Neural cell (in vitro differentiated cells): Measurements from ENCODE around the gene HOXB5. TPM values are rescaled to one million over a fixed set of nuclear protein-coding genes. Genes with fewer than 3 reads are reported as not detected.

ENCODE experiments used
- H2AFZ ChIP-seq: fragments of 200-600, 300-800 bp; sonication (generic), shearing (Covaris generic); 2 replicates; pipeline ENCODE4 v1.6.0; 2014; ENCODE audit warnings: low read depth, mild to moderate bottlenecking, antibody characterized with exemption, low read length, moderate library complexity
- H3F3A ChIP-seq: fragments of 200-600 bp; shearing (Covaris generic); 2 replicates; pipeline ENCODE4 v1.6.1; 2016; ENCODE audit warnings: mild to moderate bottlenecking, moderate library complexity, mixed read lengths, antibody characterized with exemption, low read length; ENCODE audit not compliant: insufficient read depth, poor library complexity, severe bottlenecking
- H3K27ac ChIP-seq: fragments of 200-600, 300-800 bp; sonication (generic), shearing (Covaris generic); 2 replicates; pipeline ENCODE4 v1.5.1; 2014; ENCODE audit warnings: mild to moderate bottlenecking, low read length, moderate library complexity
- H3K27me3 ChIP-seq: fragments of 300-800, 200-600 bp; sonication (generic), shearing (Covaris generic); 2 replicates; pipeline ENCODE4 v1.6.0; 2014; ENCODE audit warnings: mild to moderate bottlenecking, low read depth, low read length, moderate library complexity; ENCODE audit not compliant: insufficient read depth
- H3K36me3 ChIP-seq: fragments of 300-800, 200-600 bp; sonication (generic), shearing (Covaris generic); 2 replicates; pipeline ENCODE4 v1.5.1; 2014; ENCODE audit warnings: mild to moderate bottlenecking, antibody characterized with exemption, low read length, moderate library complexity; ENCODE audit not compliant: insufficient read depth
- H3K4me2 ChIP-seq: fragments of 300-800, 200-600 bp; sonication (generic), shearing (Covaris generic); 2 replicates; pipeline ENCODE4 v1.6.0; 2014; ENCODE audit warnings: mild to moderate bottlenecking, low read length
- H3K4me3 ChIP-seq: fragments of 300-800, 200-600 bp; sonication (generic), shearing (Covaris generic); 2 replicates; pipeline ENCODE4 v1.5.1; 2014; ENCODE audit warnings: mild to moderate bottlenecking, low read length, moderate library complexity
- H3K79me2 ChIP-seq: fragments of 200-600 bp; shearing (Covaris generic); replicated peaks from 2 replicates; pipeline ENCODE4 v1.6.0; 2014; ENCODE audit warnings: mild to moderate bottlenecking, low read length, moderate library complexity; ENCODE audit not compliant: insufficient read depth
- H3K9ac ChIP-seq: fragments of 300-800, 200-600 bp; sonication (generic), shearing (Covaris generic); 2 replicates; pipeline ENCODE4 v1.6.1; 2016; ENCODE audit warnings: mild to moderate bottlenecking, low read length, mixed read lengths
- H3K9me2 ChIP-seq: fragments of 200-600 bp; shearing (Covaris generic); 2 replicates; pipeline ENCODE4 v1.6.1; 2016; ENCODE audit warnings: mild to moderate bottlenecking, low read length, mixed read lengths; ENCODE audit not compliant: insufficient read depth
- H3K9me3 ChIP-seq: fragments of 200-600, 300-800 bp; sonication (generic), shearing (Covaris generic); 2 replicates; pipeline ENCODE4 v1.6.1; 2016; ENCODE audit warnings: mild to moderate bottlenecking, mixed run types, low read length, moderate library complexity, mixed read lengths
- H4K20me1 ChIP-seq: fragments of 200-600 bp; shearing (Covaris generic); 2 replicates; pipeline ENCODE4 v1.6.1; 2016; ENCODE audit warnings: mild to moderate bottlenecking, mixed run types; ENCODE audit not compliant: insufficient read depth
- EP300 ChIP-seq: fragments of 450-650 bp; conservative IDR thresholded peaks from 2 replicates; pipeline ENCODE4 v1.6.1; 2014; ENCODE audit warnings: antibody characterized with exemption, mild to moderate bottlenecking, moderate library complexity; ENCODE audit not compliant: poor library complexity, severe bottlenecking
- EZH2 ChIP-seq: fragments of 200-600, 300-800 bp; shearing (Covaris generic), sonication (generic); IDR thresholded peaks from 2 replicates; pipeline ENCODE4 v1.6.1; 2014; ENCODE audit warnings: antibody characterized with exemption, low read length, borderline replicate concordance, mild to moderate bottlenecking; ENCODE audit not compliant: insufficient read depth, poor library complexity, severe bottlenecking
- MXI1 ChIP-seq: fragments of 450-650 bp; conservative IDR thresholded peaks from 2 replicates; pipeline ENCODE4 v1.6.1; 2014; ENCODE audit warnings: antibody characterized with exemption, mild to moderate bottlenecking; ENCODE audit not compliant: poor library complexity, severe bottlenecking
- POLR2AphosphoS5 ChIP-seq: IDR thresholded peaks from 2 replicates; pipeline ENCODE4 v1.6.1; 2012
- RAD21 ChIP-seq: fragments of 450-650 bp; conservative IDR thresholded peaks from 2 replicates; pipeline ENCODE4 v1.6.1; 2014; ENCODE audit warnings: antibody characterized with exemption, mild to moderate bottlenecking, moderate library complexity
- SMC3 ChIP-seq: fragments of 450-650 bp; conservative IDR thresholded peaks from 2 replicates; pipeline ENCODE4 v1.6.1; 2014; ENCODE audit warnings: antibody characterized with exemption, mild to moderate bottlenecking, moderate library complexity; ENCODE audit not compliant: poor library complexity
- TAF1 ChIP-seq: IDR thresholded peaks from 2 replicates; pipeline ENCODE4 v1.6.1; 2012; ENCODE audit warnings: low read depth
- polyA plus RNA-seq: library from polyadenylated mRNA; depleted of rRNA; stranded (reverse); fragments of >200 nt; gene quantifications from 2 replicates; pipeline ENCODE4 v1.2.3, GENCODE V29; 2014
- TF ChIP-seq, protein P1 (sequence below): IDR thresholded peaks from 2 replicates; pipeline ENCODE4 v1.6.1; 2012; ENCODE audit warnings: borderline replicate concordance
- TF ChIP-seq, protein P2 (sequence below): fragments of 450-650 bp; IDR thresholded peaks from 2 replicates; pipeline ENCODE4 v1.5.1; 2014; ENCODE audit warnings: antibody characterized with exemption, mild to moderate bottlenecking, moderate library complexity; ENCODE audit not compliant: poor library complexity, severe bottlenecking

Gene HOXB5
- polyA plus RNA-seq, 1 donor from 2014 or later = not detected

DNA sequence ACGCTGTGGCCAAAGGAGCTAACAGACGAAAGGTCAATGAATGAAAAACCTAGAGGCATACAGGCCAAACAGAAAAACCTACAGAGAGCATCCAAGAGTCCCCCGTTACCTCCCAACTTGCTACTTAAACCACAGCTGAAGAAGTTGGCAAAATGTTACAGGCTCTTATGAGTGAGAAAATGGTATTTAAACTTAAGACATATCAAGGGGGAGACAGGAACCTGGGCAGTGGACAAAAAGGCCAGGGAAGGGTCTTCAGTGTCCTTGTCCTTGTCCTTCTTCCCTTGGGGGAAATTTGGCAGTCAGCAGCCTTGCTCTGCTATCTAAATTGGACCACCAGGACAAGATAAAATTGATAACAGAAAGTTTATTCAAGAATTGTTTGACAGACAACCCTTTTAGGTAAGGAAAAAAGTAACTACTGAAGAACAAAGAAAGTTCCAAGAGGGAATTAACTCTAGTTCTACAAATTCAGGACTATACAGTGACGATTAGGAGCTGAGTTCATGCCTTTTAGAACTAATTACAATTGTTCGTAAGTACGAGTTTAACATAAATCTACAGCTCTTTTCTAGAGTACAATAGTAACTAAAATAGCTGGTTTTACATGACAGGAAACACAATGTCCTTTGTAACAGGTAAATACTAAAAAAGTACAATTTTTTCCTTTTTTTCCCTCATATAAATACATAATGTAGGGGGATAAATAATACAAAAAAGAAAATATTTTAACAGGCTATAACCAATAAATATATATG, 44.9 kb downstream of the HOXB5 start:
- H3K27me3 ChIP-seq = peaks cover 100% of the 10 kb centered on the region
- TF ChIP-seq EZH2 (no peak), POLR2AphosphoS5 (no peak), SMC3 (no peak), TAF1 (no peak), RAD21 (no peak), EP300 (no peak), MXI1 (no peak)
- TF ChIP-seq, protein P1, sequence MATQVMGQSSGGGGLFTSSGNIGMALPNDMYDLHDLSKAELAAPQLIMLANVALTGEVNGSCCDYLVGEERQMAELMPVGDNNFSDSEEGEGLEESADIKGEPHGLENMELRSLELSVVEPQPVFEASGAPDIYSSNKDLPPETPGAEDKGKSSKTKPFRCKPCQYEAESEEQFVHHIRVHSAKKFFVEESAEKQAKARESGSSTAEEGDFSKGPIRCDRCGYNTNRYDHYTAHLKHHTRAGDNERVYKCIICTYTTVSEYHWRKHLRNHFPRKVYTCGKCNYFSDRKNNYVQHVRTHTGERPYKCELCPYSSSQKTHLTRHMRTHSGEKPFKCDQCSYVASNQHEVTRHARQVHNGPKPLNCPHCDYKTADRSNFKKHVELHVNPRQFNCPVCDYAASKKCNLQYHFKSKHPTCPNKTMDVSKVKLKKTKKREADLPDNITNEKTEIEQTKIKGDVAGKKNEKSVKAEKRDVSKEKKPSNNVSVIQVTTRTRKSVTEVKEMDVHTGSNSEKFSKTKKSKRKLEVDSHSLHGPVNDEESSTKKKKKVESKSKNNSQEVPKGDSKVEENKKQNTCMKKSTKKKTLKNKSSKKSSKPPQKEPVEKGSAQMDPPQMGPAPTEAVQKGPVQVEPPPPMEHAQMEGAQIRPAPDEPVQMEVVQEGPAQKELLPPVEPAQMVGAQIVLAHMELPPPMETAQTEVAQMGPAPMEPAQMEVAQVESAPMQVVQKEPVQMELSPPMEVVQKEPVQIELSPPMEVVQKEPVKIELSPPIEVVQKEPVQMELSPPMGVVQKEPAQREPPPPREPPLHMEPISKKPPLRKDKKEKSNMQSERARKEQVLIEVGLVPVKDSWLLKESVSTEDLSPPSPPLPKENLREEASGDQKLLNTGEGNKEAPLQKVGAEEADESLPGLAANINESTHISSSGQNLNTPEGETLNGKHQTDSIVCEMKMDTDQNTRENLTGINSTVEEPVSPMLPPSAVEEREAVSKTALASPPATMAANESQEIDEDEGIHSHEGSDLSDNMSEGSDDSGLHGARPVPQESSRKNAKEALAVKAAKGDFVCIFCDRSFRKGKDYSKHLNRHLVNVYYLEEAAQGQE = no peak
- TF ChIP-seq, protein P2, sequence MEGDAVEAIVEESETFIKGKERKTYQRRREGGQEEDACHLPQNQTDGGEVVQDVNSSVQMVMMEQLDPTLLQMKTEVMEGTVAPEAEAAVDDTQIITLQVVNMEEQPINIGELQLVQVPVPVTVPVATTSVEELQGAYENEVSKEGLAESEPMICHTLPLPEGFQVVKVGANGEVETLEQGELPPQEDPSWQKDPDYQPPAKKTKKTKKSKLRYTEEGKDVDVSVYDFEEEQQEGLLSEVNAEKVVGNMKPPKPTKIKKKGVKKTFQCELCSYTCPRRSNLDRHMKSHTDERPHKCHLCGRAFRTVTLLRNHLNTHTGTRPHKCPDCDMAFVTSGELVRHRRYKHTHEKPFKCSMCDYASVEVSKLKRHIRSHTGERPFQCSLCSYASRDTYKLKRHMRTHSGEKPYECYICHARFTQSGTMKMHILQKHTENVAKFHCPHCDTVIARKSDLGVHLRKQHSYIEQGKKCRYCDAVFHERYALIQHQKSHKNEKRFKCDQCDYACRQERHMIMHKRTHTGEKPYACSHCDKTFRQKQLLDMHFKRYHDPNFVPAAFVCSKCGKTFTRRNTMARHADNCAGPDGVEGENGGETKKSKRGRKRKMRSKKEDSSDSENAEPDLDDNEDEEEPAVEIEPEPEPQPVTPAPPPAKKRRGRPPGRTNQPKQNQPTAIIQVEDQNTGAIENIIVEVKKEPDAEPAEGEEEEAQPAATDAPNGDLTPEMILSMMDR = no peak
- no peak overlapping the region for H3K27ac ChIP-seq
- no peak overlapping the region for H3K4me2 ChIP-seq
- H3F3A ChIP-seq = no peaks in the 10 kb centered on the region
- H3K9me2 ChIP-seq = no peaks in the 10 kb centered on the region
- no peak overlapping the region for H2AFZ ChIP-seq
- H3K79me2 ChIP-seq = no peaks in the 10 kb centered on the region
- no peaks in the 10 kb centered on the region for H4K20me1 ChIP-seq
- no peaks in the 10 kb centered on the region for H3K36me3 ChIP-seq
- no peak overlapping the region for H3K9ac ChIP-seq
- no peak overlapping the region for H3K4me3 ChIP-seq
- H3K9me3 ChIP-seq = no peaks in the 10 kb centered on the region

DNA sequence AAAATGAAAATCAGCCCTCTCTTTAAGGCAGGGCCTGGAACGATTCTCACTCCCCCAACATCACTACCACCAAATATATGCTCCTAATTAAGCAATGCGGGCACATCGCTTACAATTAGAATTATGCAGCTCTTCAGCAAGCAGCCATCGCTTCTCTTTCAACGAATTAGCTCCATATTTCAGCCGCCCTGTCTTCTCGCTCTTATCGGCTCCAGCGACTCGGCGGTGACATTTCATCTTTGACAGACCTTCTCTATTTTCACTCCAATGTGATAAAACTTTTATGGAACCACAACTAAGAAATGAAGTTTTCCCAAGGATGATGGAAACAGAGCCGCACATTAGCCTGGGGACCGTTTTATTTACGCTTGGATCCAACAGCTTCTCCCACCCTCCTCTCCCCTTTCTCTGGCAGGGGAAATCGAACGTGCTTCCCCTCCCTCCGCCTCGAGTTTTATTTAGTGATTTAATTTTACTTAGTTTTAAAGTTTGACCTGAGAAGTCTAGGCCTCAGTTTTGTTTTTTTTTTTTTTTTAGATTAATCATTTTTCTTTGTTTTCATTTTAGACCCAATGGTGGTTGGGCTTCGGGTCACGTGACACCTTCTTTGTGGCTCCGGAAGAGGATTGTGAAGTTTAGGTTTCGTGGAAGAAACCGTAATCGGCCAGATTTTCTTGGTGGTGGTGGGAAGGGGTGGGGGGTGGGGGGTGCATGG, 45.6 kb downstream of the HOXB5 start:
- Histone ChIP-seq H2AFZ (no peak overlapping the region), H3K4me3 (no peak overlapping the region), H3K9ac (no peak overlapping the region), H3K79me2 (no peaks in the 10 kb centered on the region), H3K27me3 (peaks cover 100% of the 10 kb centered on the region), H3K9me3 (no peaks in the 10 kb centered on the region), H3F3A (no peaks in the 10 kb centered on the region), H3K27ac (no peak overlapping the region), H3K36me3 (no peaks in the 10 kb centered on the region), H3K4me2 (no peak overlapping the region), H3K9me2 (no peaks in the 10 kb centered on the region), H4K20me1 (no peaks in the 10 kb centered on the region)
- TF ChIP-seq, protein P2 = no peak
- TF ChIP-seq RAD21 (no peak), SMC3 (no peak), TAF1 (no peak), MXI1 (no peak), EZH2 (no peak), EP300 (no peak), POLR2AphosphoS5 (no peak)
- TF ChIP-seq, protein P1 = no peak
